DND-41 (cell line): ENCODE measurements around the gene KRTAP3-2.

ENCODE experiments used
- CTCF ChIP-seq: IDR thresholded peaks from 2 replicates; pipeline ENCODE4 v1.5.1; 2012; ENCODE audit warnings: borderline replicate concordance, low read length, moderate library complexity, mild to moderate bottlenecking; ENCODE audit not compliant: poor library complexity, severe bottlenecking; ENCODE audit errors: extremely low read depth
- EZH2 ChIP-seq: IDR thresholded peaks from 3 replicates; pipeline ENCODE4 v1.6.1; 2012; ENCODE audit warnings: borderline replicate concordance, low read depth, mild to moderate bottlenecking, moderate library complexity, low read length, inconsistent platforms; ENCODE audit not compliant: severe bottlenecking

- TF ChIP-seq CTCF (no peak), EZH2 (no peak)
Observed at GRCh38 chr17:41013606-41014005, 13.9 kb upstream of the KRTAP3-2 start.
